HPDE6-E6E7 (cell line): ENCODE measurements around the gene ZMIZ1.
A peak's percentile ranks its signal among the peaks of the same experiment; 100 is the strongest.

Experiments used
- DNase-seq: peaks from one replicate; pipeline ENCODE4 v3.0.0; 2011; ENCODE audit warnings: missing footprints; ENCODE audit errors: extremely low spot score

Gene ZMIZ1

GRCh38 chr10:79285315-79286197 is 216.8 kb downstream of the ZMIZ1 start:
- no peak for DNase-seq

GRCh38 chr10:79286318-79286951 is 217.7 kb downstream of the ZMIZ1 start:
- DNase-seq = peak; percentile 80

GRCh38 chr10:79287973-79288723 is 219.4 kb downstream of the ZMIZ1 start:
- DNase-seq = no peak

GRCh38 chr10:79289801-79290200 is 221.0 kb downstream of the ZMIZ1 start:
- DNase-seq = no peak

- no peak for DNase-seq
Observed at GRCh38 chr10:79292026-79292766, 223.4 kb downstream of the ZMIZ1 start.

GRCh38 chr10:79292891-79293746 is 224.4 kb downstream of the ZMIZ1 start:
- no peak for DNase-seq

GRCh38 chr10:79293841-79294581 is 225.2 kb downstream of the ZMIZ1 start:
- DNase-seq = peak; percentile 81

- DNase-seq = no peak
Observed at GRCh38 chr10:79295563-79295962, 226.8 kb downstream of the ZMIZ1 start.

- DNase-seq = no peak
Observed at GRCh38 chr10:79296431-79296830, 227.7 kb downstream of the ZMIZ1 start.

GRCh38 chr10:79298403-79299244 is 229.9 kb downstream of the ZMIZ1 start:
- peak; percentile 97 for DNase-seq

GRCh38 chr10:79299397-79300241 is 230.9 kb downstream of the ZMIZ1 start:
- DNase-seq = no peak

- no peak for DNase-seq
Observed at GRCh38 chr10:79300711-79301110, 231.9 kb downstream of the ZMIZ1 start.

GRCh38 chr10:79301754-79302530 is 233.2 kb downstream of the ZMIZ1 start:
- DNase-seq = no peak

GRCh38 chr10:79303631-79304478 is 235.1 kb downstream of the ZMIZ1 start:
- DNase-seq = no peak

- DNase-seq = no peak
Observed at GRCh38 chr10:79304479-79305087, 235.8 kb downstream of the ZMIZ1 start.

- DNase-seq = no peak
Observed at GRCh38 chr10:79305515-79305914, 236.7 kb downstream of the ZMIZ1 start.
